HG02642 (cell line): ENCODE data around the gene MESD.

Experiments used
- ATAC-seq: cut with Tn5 transposase; IDR thresholded peaks from one replicate; pipeline ENCODE4 v1.9.1; 2021; ENCODE audit warnings: mild to moderate bottlenecking; ENCODE audit not compliant: unreplicated experiment, poor library complexity

MESD gene

GRCh38 chr15:80942266-80942665 lies 47.4 kb downstream of the MESD start:
- no peak for ATAC-seq

GRCh38 chr15:80940851-80941250 lies 48.8 kb downstream of the MESD start:
- ATAC-seq = no peak

DNA sequence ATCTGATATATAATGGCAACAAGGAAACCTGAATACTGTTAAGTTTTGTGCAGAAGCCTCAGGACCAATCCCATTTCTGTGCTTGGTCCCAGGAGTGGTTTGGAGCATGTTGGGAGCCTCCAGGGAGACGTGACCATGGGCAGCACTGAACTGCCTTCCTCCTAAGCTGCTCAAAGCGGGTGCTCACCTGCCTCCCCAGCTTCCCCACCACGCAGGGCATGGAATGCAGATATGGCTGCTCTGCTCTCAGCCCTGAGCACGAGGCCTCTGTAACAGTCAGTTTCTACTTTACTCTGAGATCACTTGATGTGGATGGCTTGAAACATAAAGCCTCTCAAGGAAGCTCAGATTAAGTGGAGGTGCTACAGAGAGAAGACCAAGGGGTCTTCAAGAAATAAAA lies 49.3 kb downstream of the MESD start:
- no peak for ATAC-seq

DNA sequence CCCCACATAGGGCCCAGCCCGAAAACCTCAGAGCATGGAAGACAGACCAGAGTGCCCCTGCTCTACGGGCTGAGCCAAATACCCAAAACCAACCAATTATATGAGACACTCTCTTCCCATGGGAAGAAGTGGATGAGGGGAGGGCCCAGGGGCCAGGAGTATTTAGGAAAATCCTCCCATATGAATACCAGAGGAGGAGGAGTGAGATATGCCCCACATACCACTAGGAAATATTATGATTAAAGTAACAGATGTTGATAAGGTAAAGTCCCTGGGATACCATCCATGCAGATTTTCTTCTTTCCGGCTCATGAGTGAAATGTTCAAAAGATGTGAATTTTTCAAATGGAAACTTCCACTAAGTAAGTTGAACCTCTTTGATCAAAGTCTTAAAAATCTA lies 50.4 kb downstream of the MESD start:
- no peak for ATAC-seq

GRCh38 chr15:80937718-80938117 lies 51.9 kb downstream of the MESD start:
- ATAC-seq = no peak

DNA sequence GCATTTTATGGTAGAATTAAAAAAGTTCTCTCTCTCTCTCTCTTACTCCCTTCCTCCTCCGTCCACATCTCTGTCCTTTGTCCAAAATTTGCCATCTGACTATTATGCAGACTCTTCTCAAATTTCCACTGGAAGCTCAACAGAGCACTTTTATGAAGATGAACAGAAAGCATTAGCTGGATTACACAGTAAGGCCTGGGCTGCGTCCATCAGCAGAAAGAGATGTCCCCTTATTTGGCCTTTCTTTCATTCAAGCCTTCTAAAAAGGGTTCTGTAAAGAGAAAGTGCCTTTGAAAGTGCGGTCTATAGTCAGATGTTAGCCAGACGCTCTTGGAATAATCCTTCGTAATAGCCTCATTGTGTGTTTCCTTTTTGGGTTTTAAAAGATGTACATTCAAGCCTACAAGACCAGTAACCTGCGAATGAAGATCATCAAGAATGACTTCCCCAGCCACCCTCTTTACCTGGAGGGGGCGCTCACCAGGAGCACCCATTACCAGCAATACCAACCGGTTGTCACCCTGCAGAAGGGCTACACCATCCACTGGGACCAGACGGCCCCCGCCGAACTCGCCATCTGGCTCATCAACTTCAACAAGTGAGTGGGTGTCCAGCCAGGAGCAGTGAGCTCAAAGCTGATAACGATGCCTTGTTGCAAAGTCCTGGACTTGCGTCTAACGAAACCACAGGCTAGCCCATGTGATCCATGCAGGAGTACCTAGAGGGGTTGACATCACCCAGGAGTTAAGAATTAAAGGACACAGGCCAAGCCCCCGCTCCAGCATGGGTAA lies 53.1 kb downstream of the MESD start:
- no peak for ATAC-seq

GRCh38 chr15:80934761-80935221 lies 54.8 kb downstream of the MESD start:
- no peak for ATAC-seq

- ATAC-seq = no peak
Measured at GRCh38 chr15:80932989-80933388, 56.6 kb downstream of the MESD start.

DNA sequence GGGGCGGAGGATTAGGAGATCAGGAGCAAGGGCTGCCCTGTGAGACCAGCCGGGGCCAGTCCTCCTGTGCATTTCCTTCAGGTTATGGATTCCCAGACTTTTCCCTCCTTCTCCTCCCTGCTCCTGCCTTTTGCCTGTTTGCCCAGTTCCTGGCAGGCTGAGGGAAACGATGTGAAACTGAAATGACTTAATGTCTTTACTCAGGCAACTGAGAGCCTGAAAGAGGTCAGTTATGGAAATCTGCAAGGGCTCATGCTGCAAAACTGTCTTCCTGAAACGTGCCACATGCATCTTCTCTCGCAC lies 57.2 kb downstream of the MESD start:
- no peak for ATAC-seq

- no peak for ATAC-seq
Measured at GRCh38 chr15:80931721-80932512, 57.7 kb downstream of the MESD start.

- no peak for ATAC-seq
Measured at GRCh38 chr15:80931191-80931590, 58.4 kb downstream of the MESD start.

GRCh38 chr15:80929689-80930088 lies 59.9 kb downstream of the MESD start:
- no peak for ATAC-seq

DNA sequence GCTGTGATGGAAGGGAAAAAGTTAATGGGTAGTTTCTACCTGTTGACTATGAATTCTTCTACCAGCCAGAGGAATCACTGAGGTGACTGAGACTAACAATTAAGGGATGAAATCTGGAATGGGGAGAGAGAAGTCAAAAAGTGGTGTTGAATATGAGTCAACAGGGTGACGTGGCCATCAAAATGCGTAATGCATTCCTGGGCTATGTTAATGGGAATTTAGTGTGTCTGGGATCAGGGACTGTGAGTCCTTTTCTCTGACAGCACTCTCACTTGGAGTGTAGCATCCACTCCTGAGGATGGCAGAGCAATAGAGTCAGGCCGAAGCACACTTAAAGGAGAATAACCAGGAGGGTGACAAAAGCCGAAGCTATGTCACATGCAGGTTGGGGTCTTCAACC lies 60.4 kb downstream of the MESD start:
- ATAC-seq = no peak

GRCh38 chr15:80926126-80926525 lies 63.5 kb downstream of the MESD start:
- ATAC-seq = no peak

DNA sequence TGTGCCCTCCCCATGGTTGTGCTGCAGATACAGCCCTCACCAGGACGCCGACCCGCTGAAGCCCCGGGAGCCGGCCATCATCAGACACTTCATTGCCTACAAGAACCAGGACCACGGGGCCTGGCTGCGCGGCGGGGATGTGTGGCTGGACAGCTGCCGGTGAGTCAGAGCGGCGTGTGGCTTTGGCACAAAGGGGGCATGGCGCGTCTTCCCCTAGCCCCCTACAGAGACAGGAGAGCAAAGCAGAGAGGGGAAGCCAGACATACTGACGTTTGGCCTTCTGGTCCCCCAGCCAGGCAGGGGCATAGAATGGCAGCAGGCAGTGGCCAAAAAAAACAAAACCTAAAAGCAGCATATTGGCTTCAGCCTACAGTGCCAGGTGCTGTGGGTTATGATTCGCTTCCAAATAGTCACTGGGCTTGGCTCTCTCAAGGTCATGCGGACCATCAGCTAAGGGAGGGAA lies 64.0 kb downstream of the MESD start:
- ATAC-seq = no peak

GRCh38 chr15:80924278-80924677 lies 65.3 kb downstream of the MESD start:
- ATAC-seq = no peak

GRCh38 chr15:80923668-80924067 lies 66.0 kb downstream of the MESD start:
- no peak for ATAC-seq

DNA sequence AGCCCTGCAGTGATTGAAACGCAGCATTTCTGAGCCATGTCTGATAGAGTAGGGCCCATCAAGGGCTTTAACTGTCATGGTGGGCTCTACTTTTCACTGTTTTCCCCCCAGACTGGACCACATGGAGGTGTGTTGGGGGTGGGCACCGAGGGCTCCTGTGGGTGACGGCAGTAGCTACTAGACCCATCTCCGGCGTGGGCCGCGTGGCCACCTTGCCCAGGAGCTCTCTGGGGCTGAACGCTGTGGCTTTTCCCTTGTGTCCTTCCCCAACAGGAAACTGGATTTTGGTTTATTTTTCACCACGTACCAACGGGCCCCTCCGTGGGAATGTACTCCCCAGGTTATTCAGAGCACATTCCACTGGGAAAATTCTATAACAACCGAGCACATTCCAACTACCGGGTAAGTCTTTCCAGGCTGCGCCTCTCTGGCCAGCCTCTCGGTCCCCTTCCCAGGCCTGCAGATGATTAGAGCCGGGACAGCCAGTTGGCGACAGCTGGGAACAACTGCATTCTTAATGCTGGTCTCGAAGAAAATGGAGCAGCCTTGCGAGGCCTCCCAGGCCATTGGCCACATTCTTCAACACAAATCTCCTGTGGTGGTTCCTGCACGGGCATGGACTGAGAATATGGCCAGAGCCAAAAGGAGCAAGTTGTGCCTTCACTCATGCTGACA lies 67.7 kb downstream of the MESD start:
- no peak for ATAC-seq

- ATAC-seq = no peak
Measured at GRCh38 chr15:80920271-80920699, 69.3 kb downstream of the MESD start.

DNA sequence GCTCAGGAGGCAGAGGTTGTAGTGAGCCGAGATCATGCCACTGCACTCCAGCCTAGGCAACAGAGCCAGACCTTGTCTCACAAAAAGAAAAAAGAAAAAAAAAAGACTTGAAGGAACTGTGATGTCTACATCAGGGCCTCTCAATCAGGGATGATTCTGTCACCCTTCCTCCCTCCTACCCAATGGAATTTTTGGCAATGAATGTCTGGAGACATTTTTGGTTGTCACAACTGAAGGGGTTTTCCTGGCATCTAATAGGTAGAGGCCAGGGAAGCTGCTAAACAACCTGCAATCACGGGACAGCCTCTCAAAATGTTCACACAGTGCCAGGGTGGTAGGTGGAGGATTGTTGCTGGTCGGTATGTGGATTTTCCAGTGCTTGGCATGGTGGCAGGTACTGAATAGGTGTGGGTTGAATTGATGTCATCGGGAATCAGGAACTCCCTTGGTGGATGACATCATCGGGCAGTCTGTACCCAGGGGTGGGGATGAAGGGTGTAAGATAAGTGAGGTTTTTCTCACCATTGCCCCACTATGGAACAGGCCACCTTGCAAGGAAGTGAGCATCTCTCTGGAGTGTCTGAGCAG lies 71.3 kb downstream of the MESD start:
- no peak for ATAC-seq

DNA sequence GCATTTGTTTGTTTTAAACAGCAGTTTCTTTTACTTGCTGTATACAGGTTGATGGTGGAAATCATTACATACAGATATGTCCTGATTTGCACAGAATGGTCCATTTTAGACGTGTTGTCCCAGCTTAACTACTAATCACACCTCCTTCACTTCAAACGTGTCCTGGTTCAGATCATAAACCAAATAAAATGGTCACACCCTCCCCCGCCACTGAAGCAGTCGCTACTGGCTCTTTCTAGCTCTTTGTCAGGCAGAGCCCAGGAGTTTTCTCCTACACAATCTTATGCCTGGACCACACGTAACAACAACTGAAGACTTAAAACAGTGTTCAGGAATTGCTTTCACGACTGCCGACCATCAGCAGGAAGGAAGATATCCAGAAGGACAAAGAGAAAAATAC lies 73.6 kb downstream of the MESD start:
- ATAC-seq = no peak
